ENCODE data around the gene ZXDB. TPM values are rescaled to one million over a fixed set of nuclear protein-coding genes. Genes with fewer than 3 reads are reported as not detected.
"Not testable (repeated sequence)": the region's sequence is repeated elsewhere in the genome, so short reads cannot be mapped to it uniquely, and the experiment has no call there.

Gene ZXDB
- total and polyA plus RNA-seq, 10 of the 15 experiments (the other 5 are each of a cell fraction or from before 2014, with no cell fraction given), result 0.47 to 8.1 (median 2.9) TPM

DNA sequence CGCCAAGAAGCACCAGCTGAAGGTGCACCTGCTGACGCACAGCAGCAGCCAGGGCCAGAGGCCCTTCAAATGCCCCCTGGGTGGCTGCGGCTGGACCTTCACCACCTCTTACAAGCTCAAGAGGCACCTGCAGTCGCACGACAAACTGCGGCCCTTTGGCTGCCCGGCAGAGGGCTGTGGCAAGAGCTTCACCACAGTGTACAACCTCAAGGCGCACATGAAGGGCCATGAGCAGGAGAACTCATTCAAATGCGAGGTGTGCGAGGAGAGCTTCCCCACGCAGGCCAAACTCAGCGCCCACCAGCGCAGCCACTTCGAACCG is 1.0 kb downstream of the ZXDB start:
- POLR2A ChIA-PET; H3K27ac ChIP-seq (ENCODE audit: control insufficient read depth, insufficient read depth); H2AFZ ChIP-seq (ENCODE audit: control insufficient read depth, low read depth, low read length); CTCF ChIA-PET; H3K27me3 ChIP-seq (replicated peaks in 1 of 2; ENCODE audit: control insufficient read depth in 2 of 2, insufficient read depth in 2 of 2, low read length in 1 of 2); SMC1A ChIA-PET (ENCODE audit: uncharacterized antibody, unreplicated experiment); DNase-seq (ENCODE audit: low read depth, low spot score); H3K36me3 ChIP-seq (ENCODE audit: control insufficient read depth in 2 of 2, insufficient read depth in 2 of 2, low read length in 1 of 2); BruUV-seq (replicated peaks); FAIRE-seq; H3K9me3 ChIP-seq (replicated peaks; ENCODE audit: control insufficient read depth, insufficient read depth, low read length); RAD21 ChIA-PET (ENCODE audit: unreplicated experiment); H4K20me1 ChIP-seq (ENCODE audit: control insufficient read depth, insufficient read depth); H3K4me1 ChIP-seq (ENCODE audit: control insufficient read depth, insufficient read depth, low read length): not testable (repeated sequence)
- Histone ChIP-seq H3K9ac (ENCODE audit: control insufficient read depth, insufficient read depth, low read length) (peak overlapping the region; percentile 44; the same call in 1 of the 2 replicates), H3K4me3 (peak overlapping the region; percentile 53; the same call in 1 of the 2 replicates), H3K4me2 (ENCODE audit: control insufficient read depth, insufficient read depth) (peak overlapping the region; percentile 45; the same call in 1 of the 2 replicates), H3K79me2 (ENCODE audit: control insufficient read depth, insufficient read depth, low read length) (peaks cover 11% of the 10 kb centered on the region)
- intact Hi-C loops (cut with micrococcal nuclease; ENCODE audit: unreplicated experiment) (loop anchor here (10.0 kb wide), 4 partner anchors 222 to 858 kb away; partner anchors contain the start of gene SPIN3), in situ Hi-C loops (cut with MboI) (loop anchor here (25.0 kb wide), 1 partner anchor 781 kb away; no protein-coding TSS in a partner anchor)
- ATAC-seq, result peak; percentile 75
- 32% methylated on average over 12 of the region's 15 CpGs for WGBS (ENCODE audit: insufficient coverage, insufficient replicate concordance, low lambda C conversion rate, missing lambda C conversion rate)
- TF ChIP-seq, protein P1, sequence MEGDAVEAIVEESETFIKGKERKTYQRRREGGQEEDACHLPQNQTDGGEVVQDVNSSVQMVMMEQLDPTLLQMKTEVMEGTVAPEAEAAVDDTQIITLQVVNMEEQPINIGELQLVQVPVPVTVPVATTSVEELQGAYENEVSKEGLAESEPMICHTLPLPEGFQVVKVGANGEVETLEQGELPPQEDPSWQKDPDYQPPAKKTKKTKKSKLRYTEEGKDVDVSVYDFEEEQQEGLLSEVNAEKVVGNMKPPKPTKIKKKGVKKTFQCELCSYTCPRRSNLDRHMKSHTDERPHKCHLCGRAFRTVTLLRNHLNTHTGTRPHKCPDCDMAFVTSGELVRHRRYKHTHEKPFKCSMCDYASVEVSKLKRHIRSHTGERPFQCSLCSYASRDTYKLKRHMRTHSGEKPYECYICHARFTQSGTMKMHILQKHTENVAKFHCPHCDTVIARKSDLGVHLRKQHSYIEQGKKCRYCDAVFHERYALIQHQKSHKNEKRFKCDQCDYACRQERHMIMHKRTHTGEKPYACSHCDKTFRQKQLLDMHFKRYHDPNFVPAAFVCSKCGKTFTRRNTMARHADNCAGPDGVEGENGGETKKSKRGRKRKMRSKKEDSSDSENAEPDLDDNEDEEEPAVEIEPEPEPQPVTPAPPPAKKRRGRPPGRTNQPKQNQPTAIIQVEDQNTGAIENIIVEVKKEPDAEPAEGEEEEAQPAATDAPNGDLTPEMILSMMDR (IDR thresholded peaks at IDR 0.05 in 2 of 3, conservative IDR thresholded peaks at IDR 0.05 in 1 of 3; ENCODE audit: control insufficient read depth in 2 of 3, extremely low read depth in 1 of 3, insufficient read depth in 1 of 3, low read depth in 3 of 3, low read length in 3 of 3), result 0 out of 6 replicates have a peak, but pooled peaks of 1 of the 3 experiments have one; percentile 2

DNA sequence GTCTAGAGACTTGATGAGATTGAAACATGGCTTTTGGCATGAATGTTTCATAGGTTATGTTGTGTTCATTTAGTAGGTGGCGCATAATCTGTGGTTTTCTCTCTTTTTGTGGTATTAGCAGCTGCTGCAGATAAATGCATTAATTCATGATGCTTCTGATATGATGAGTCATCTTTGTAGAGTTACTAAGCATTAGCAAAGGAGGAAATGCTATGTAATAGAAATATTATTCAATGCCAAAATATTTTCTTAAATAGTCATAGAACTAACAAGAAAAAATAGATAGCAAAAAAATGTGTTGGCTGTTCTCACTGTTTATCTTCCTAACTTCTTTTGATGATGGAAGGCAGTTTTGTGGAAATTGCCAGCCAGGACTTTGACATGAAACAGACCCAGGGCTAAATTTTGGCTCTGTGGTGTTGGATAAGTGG is 3.6 kb downstream of the ZXDB start:
- Histone ChIP-seq H3K79me2 (ENCODE audit: control insufficient read depth, insufficient read depth, low read length) (peaks cover 11% of the 10 kb centered on the region), H3K27me3 (replicated peaks in 1 of 2; ENCODE audit: control insufficient read depth in 2 of 2, insufficient read depth in 2 of 2, low read length in 1 of 2) (no peaks in the 10 kb centered on the region), H2AFZ (ENCODE audit: control insufficient read depth, low read depth, low read length) (no peak overlapping the region), H3K36me3 (ENCODE audit: control insufficient read depth in 2 of 2, insufficient read depth in 2 of 2, low read length in 1 of 2) (no peaks in the 10 kb centered on the region), H3K4me2 (ENCODE audit: control insufficient read depth, insufficient read depth) (peak overlapping the region; percentile 22), H3K4me3 (peak overlapping the region; percentile 18; the same call in 1 of the 2 replicates), H3K4me1 (ENCODE audit: control insufficient read depth, insufficient read depth, low read length) (no peaks in the 10 kb centered on the region), H3K9me3 (replicated peaks; ENCODE audit: control insufficient read depth, insufficient read depth, low read length) (no peaks in the 10 kb centered on the region), H3K9ac (ENCODE audit: control insufficient read depth, insufficient read depth, low read length) (no peak overlapping the region), H3K27ac (ENCODE audit: control insufficient read depth, insufficient read depth) (no peak overlapping the region), H4K20me1 (ENCODE audit: control insufficient read depth, insufficient read depth) (no peaks in the 10 kb centered on the region)
- WGBS (ENCODE audit: insufficient coverage, insufficient replicate concordance, low lambda C conversion rate, missing lambda C conversion rate), result 20% methylated on average over 1 of the region's 1 CpG
- FAIRE-seq (no peak), ATAC-seq (peak; percentile 4; the same call in 1 of the 3 replicates), DNase-seq (ENCODE audit: low read depth, low spot score) (no peak)
- ChIA-PET RAD21 (ENCODE audit: unreplicated experiment) (no interaction called here), POLR2A (no interaction called here), SMC1A (ENCODE audit: uncharacterized antibody, unreplicated experiment) (no interaction called here), CTCF (no interaction called here)
- no TSS peak for BruUV-seq (replicated peaks)
- intact Hi-C loops (cut with micrococcal nuclease; ENCODE audit: unreplicated experiment), result loop anchor here (10.0 kb wide), 4 partner anchors 219 to 861 kb away; partner anchors contain the start of gene SPIN3
- in situ Hi-C loops (cut with MboI), result loop anchor here (25.0 kb wide), 1 partner anchor 783 kb away; no protein-coding TSS in a partner anchor
- TF ChIP-seq, protein P2, sequence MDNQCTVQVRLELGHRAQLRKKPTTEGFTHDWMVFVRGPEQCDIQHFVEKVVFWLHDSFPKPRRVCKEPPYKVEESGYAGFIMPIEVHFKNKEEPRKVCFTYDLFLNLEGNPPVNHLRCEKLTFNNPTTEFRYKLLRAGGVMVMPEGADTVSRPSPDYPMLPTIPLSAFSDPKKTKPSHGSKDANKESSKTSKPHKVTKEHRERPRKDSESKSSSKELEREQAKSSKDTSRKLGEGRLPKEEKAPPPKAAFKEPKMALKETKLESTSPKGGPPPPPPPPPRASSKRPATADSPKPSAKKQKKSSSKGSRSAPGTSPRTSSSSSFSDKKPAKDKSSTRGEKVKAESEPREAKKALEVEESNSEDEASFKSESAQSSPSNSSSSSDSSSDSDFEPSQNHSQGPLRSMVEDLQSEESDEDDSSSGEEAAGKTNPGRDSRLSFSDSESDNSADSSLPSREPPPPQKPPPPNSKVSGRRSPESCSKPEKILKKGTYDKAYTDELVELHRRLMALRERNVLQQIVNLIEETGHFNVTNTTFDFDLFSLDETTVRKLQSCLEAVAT (IDR thresholded peaks at IDR 0.05), result 0 out of 2 replicates have a peak, but pooled peaks have one; percentile 23
- TF ChIP-seq POU2F2 (IDR thresholded peaks at IDR 0.05; ENCODE audit: borderline replicate concordance, low read depth, low read length) (no peak), JUNB (IDR thresholded peaks at IDR 0.05) (peak; percentile 44; the same call in 1 of the 2 replicates), NFIC (IDR thresholded peaks at IDR 0.05; ENCODE audit: low read depth, low read length) (0 out of 2 replicates have a peak, but pooled peaks have one; percentile 32)
- TF ChIP-seq, protein P3, sequence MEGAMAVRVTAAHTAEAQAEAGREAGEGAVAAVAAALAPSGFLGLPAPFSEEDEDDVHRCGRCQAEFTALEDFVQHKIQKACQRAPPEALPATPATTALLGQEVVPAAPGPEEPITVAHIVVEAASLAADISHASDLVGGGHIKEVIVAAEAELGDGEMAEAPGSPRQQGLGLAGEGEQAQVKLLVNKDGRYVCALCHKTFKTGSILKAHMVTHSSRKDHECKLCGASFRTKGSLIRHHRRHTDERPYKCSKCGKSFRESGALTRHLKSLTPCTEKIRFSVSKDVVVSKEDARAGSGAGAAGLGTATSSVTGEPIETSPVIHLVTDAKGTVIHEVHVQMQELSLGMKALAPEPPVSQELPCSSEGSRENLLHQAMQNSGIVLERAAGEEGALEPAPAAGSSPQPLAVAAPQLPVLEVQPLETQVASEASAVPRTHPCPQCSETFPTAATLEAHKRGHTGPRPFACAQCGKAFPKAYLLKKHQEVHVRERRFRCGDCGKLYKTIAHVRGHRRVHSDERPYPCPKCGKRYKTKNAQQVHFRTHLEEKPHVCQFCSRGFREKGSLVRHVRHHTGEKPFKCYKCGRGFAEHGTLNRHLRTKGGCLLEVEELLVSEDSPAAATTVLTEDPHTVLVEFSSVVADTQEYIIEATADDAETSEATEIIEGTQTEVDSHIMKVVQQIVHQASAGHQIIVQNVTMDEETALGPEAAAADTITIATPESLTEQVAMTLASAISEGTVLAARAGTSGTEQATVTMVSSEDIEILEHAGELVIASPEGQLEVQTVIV (IDR thresholded peaks at IDR 0.05; ENCODE audit: borderline replicate concordance, partially characterized antibody), result no peak
